Right atrium auricular region (tissue), 2 donors: Measurements from ENCODE around the gene ST3GAL2. TPM values are rescaled to one million over a fixed set of nuclear protein-coding genes. Genes with fewer than 3 reads are reported as not detected.
A peak's percentile ranks its signal among the peaks of the same experiment; 100 is the strongest.

Experiments used
- DNase-seq: peaks from one replicate; pipeline ENCODE4 v3.0.0-alpha.2; 2019; ENCODE audit warnings: low spot score
- H3K27ac ChIP-seq, 2 donors: fragments of 200-600 bp; sonication (generic); 1 replicate in 1 of 2; 2 replicates in 1 of 2; pipeline ENCODE4 v1.5.1; 2016 to 2019
- H3K27me3 ChIP-seq, 2 donors: fragments of 200-600 bp; sonication (generic); one replicate each; pipeline versions ENCODE4 v1.5.1 to v1.6.0; 2017 to 2019
- H3K36me3 ChIP-seq: fragments of 200-600 bp; sonication (generic); one replicate; pipeline ENCODE4 v1.5.1; 2016
- H3K4me1 ChIP-seq, 2 donors: fragments of 200-600 bp; sonication (generic); one replicate each; pipeline versions ENCODE4 v1.5.1 to v1.6.0; 2017 to 2019
- H3K4me3 ChIP-seq, 2 donors: fragments of 200-600 bp; sonication (generic); 1 replicate in 1 of 2; 2 replicates in 1 of 2; pipeline ENCODE4 v1.5.1; 2017 to 2019; ENCODE audit warnings: mild to moderate bottlenecking in 1 of 2, moderate library complexity in 1 of 2
- H3K9me3 ChIP-seq, 2 donors: fragments of 200-600 bp; sonication (generic); one replicate each; pipeline ENCODE4 v1.5.1; 2019
- CTCF ChIP-seq, 2 donors: fragments of 200-600 bp; sonication (generic); IDR thresholded peaks; one replicate each; pipeline ENCODE4 v1.5.1; 2019; ENCODE audit warnings: antibody characterized with exemption in 2 of 2
- total RNA-seq, 2 donors: library from RNA; depleted of rRNA; stranded (reverse); fragments of >200 nt; gene quantifications; one replicate each; pipeline ENCODE4 v1.1.0, GENCODE V29; 2016

ST3GAL2 gene
- total RNA-seq, 2 donors from 2014 or later: 13.5 to 16.9 TPM

- Histone ChIP-seq H3K27me3 (no peaks in the 10 kb centered on the region), H3K36me3 (peaks cover 7% of the 10 kb centered on the region), H3K4me1 (peaks cover 0 to 13% of the 10 kb centered on the region in 2 donors), H3K27ac (no peak overlapping the region), H3K9me3 (no peaks in the 10 kb centered on the region), H3K4me3 (no peak overlapping the region)
- no peak for DNase-seq
- no peak for TF ChIP-seq CTCF (IDR thresholded peaks at IDR 0.05)
Measured at GRCh38 chr16:70463235-70463634, 24.3 kb upstream of the ST3GAL2 start.

- H3K27me3 ChIP-seq: no peaks in the 10 kb centered on the region
- H3K9me3 ChIP-seq: no peaks in the 10 kb centered on the region
- H3K4me3 ChIP-seq: no peak overlapping the region
- no peak for TF ChIP-seq CTCF (IDR thresholded peaks at IDR 0.05)
- no peaks in the 10 kb centered on the region for H3K36me3 ChIP-seq
- H3K4me1 ChIP-seq: peaks cover 0 to 13% of the 10 kb centered on the region in 2 donors
- H3K27ac ChIP-seq: peak overlapping the region in 1 of 2 donors; percentile 18
- no peak for DNase-seq
Measured at GRCh38 chr16:70460737-70461261, 21.9 kb upstream of the ST3GAL2 start.

- Histone ChIP-seq H3K4me1 (peaks cover 0 to 24% of the 10 kb centered on the region in 2 donors), H3K4me3 (no peak overlapping the region), H3K27me3 (no peaks in the 10 kb centered on the region), H3K36me3 (no peaks in the 10 kb centered on the region), H3K27ac (no peak overlapping the region), H3K9me3 (no peaks in the 10 kb centered on the region)
- TF ChIP-seq CTCF (IDR thresholded peaks at IDR 0.05): no peak
- DNase-seq: no peak
Measured at GRCh38 chr16:70457446-70458166, 18.7 kb upstream of the ST3GAL2 start.

GRCh38 chr16:70455910-70456309 is 17.0 kb upstream of the ST3GAL2 start:
- H3K9me3 ChIP-seq: no peaks in the 10 kb centered on the region
- no peak for TF ChIP-seq CTCF (IDR thresholded peaks at IDR 0.05)
- no peaks in the 10 kb centered on the region for H3K36me3 ChIP-seq
- no peaks in the 10 kb centered on the region for H3K27me3 ChIP-seq
- H3K4me1 ChIP-seq: peaks cover 0 to 17% of the 10 kb centered on the region in 2 donors
- no peak overlapping the region for H3K27ac ChIP-seq
- no peak overlapping the region for H3K4me3 ChIP-seq
- DNase-seq: no peak

DNA sequence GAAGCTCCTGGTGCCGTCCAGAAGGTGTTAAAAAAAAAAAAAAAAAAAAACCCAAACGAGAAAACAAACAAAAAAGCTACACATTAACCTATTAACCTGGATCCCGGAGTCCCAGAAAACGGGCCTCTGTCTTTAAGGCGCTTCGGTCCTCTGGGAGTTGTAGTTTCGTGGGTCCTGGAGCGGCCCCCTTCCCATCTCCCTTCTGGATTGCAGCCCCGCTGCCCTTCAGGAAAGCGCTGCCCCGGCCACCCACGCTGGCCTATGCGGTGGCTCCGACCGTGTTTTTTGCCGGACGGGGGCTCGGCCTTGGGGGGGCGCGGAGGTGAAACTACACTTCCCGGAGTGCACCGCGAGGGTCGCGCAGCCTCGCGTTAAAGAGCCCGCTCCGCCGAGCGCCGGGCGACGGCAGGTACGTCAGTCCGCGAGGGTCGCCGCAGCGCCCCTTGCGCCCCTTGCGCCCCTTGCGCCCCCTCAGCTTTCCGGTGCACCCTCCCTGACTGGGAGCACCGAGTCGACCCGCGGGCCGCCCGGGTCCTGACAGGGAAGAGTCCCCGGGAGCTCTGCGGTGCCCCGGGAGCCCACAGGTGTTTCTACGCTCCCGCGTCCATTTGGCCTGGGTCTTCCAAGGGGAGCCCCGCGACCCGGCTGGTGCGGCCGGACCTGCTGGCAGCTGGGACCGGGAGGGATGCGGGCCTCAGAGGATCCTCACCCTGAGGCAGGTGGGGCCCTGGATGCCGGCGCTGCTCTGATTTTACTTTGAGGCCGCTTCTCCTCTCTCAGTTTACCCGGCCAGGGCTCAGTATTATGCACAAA is 15.5 kb upstream of the ST3GAL2 start, which contains the start of gene FCSK:
TSS of gene FCSK (plus strand) at position 374 of the 813 bp plus-strand sequence. CDS start 8,596 bp downstream, outside the sequence.
- peak within 1 kb of the TSS; percentile 85 to 95 for H3K27ac ChIP-seq
- H3K36me3 ChIP-seq: no peaks in the 10 kb centered on the region
- no peaks in the 10 kb centered on the region for H3K9me3 ChIP-seq
- H3K4me3 ChIP-seq: peak within 1 kb of the TSS; percentile 89 to 95
- DNase-seq: peak; percentile 72
- TF ChIP-seq CTCF (IDR thresholded peaks at IDR 0.05): peak in 1 of 2 donors; percentile 14
- H3K27me3 ChIP-seq: no peaks in the 10 kb centered on the region
- peaks cover 0 to 11% of the 10 kb centered on the region in 2 donors for H3K4me1 ChIP-seq
